GM12878 (cell line): Measurements from ENCODE around the gene KDM6B. TPM values are rescaled to one million over a fixed set of nuclear protein-coding genes. Genes with fewer than 3 reads are reported as not detected.

Source experiments
- ATAC-seq: fragments of 200-7000 bp; cut with Tn5 transposase; 3 replicates; pipeline ENCODE4 v1.9.1; 2020; ENCODE audit warnings: mild to moderate bottlenecking, moderate library complexity
- BruUV-seq: library from RNA; stranded (reverse); fragments of 400-500 nt; replicated peaks from 2 replicates; lab custom pipeline; 2021; lab: Mats Ljungman, UMichigan
- CTCF ChIA-PET: fragments of 300-600 bp; sonication (Branson Sonifier 250); formaldehyde crosslinking; extraction: SDS; loops from one replicate; lab custom pipeline; 2021; ENCODE audit warnings: inconsistent platforms; lab: Yijun Ruan, JAX
- POLR2A ChIA-PET: fragments of 350-600 bp; formaldehyde crosslinking; extraction: SDS; loops from one replicate; lab custom pipeline; 2021; ENCODE audit warnings: inconsistent platforms; lab: Charles Lee
- RAD21 ChIA-PET: fragments of 300-600 bp; sonication (Branson Sonifier 250); formaldehyde crosslinking; loops from one replicate; lab custom pipeline; 2023; ENCODE audit warnings: antibody characterized with exemption; ENCODE audit not compliant: unreplicated experiment; lab: Charles Lee
- SMC1A ChIA-PET: fragments of 300-600 bp; sonication (Branson Sonifier 250); formaldehyde crosslinking; loops from one replicate; lab custom pipeline; 2023; ENCODE audit not compliant: unreplicated experiment, uncharacterized antibody; lab: Charles Lee
- DNase-seq: peaks from one replicate; pipeline ENCODE4 v3.0.0-alpha.2; 2011; ENCODE audit warnings: low read depth, low spot score
- FAIRE-seq: peaks from 3 replicates; lab custom pipeline; 2011; peaks lifted over from hg19 to GRCh38; lab: Jason Lieb, UNC
- H2AFZ ChIP-seq: 2 replicates; pipeline ENCODE4 v1.6.0; 2011; ENCODE audit warnings: low read depth, low read length, control low read depth; ENCODE audit not compliant: control insufficient read depth
- H3K27ac ChIP-seq: 2 replicates; pipeline ENCODE4 v1.5.1; 2011; ENCODE audit warnings: control low read depth; ENCODE audit not compliant: control insufficient read depth, insufficient read depth
- H3K27me3 ChIP-seq, 2 experiments: replicated peaks in 1 of 2; 2 replicates each; pipeline versions ENCODE4 v1.6.0 to v1.6.1; 2011; ENCODE audit warnings: low read length in 1 of 2; ENCODE audit not compliant: control insufficient read depth in 2 of 2, insufficient read depth in 2 of 2
- H3K36me3 ChIP-seq, 2 experiments: 2 replicates each; pipeline ENCODE4 v1.5.1; 2011; ENCODE audit warnings: low read length in 1 of 2; ENCODE audit not compliant: control insufficient read depth in 2 of 2, insufficient read depth in 2 of 2
- H3K4me1 ChIP-seq: 2 replicates; pipeline ENCODE4 v1.6.1; 2011; ENCODE audit warnings: mild to moderate bottlenecking, low read length, moderate library complexity, mixed read lengths; ENCODE audit not compliant: control insufficient read depth, insufficient read depth
- H3K4me2 ChIP-seq: 2 replicates; pipeline ENCODE4 v1.6.0; 2011; ENCODE audit warnings: control low read depth; ENCODE audit not compliant: control insufficient read depth, insufficient read depth
- H3K4me3 ChIP-seq: fragments of 200-600 bp; sonication (generic); 2 replicates; pipeline ENCODE4 v1.5.1; 2016
- H3K79me2 ChIP-seq: 2 replicates; pipeline ENCODE4 v1.6.0; 2011; ENCODE audit warnings: low read length; ENCODE audit not compliant: control insufficient read depth, insufficient read depth
- H3K9ac ChIP-seq: 2 replicates; pipeline ENCODE4 v1.8.0; 2011; ENCODE audit warnings: low read length, control low read depth, mixed read lengths; ENCODE audit not compliant: control insufficient read depth, insufficient read depth
- H3K9me3 ChIP-seq: replicated peaks from 3 replicates; pipeline ENCODE4 v1.5.1; 2011; ENCODE audit warnings: mild to moderate bottlenecking, low read length; ENCODE audit not compliant: control insufficient read depth, insufficient read depth
- H4K20me1 ChIP-seq: 2 replicates; pipeline ENCODE4 v1.6.0; 2011; ENCODE audit not compliant: control insufficient read depth, insufficient read depth
- EGR1 ChIP-seq, 2 experiments: IDR thresholded peaks; 1 replicate in 1 of 2; 2 replicates in 1 of 2; pipeline ENCODE4 v1.6.1; 2011 to 2012; ENCODE audit warnings: low read depth in 2 of 2, low read length in 2 of 2, borderline replicate concordance in 1 of 2, mild to moderate bottlenecking in 1 of 2, moderate library complexity in 1 of 2
- ELK1 ChIP-seq: IDR thresholded peaks from 2 replicates; pipeline ENCODE4 v1.6.1; 2012; ENCODE audit warnings: low read depth, low read length, improper control_type of control experiment
- KLF5 ChIP-seq: fragments of 450-650 bp; IDR thresholded peaks from 2 replicates; pipeline ENCODE4 v1.6.1; 2014; ENCODE audit warnings: mild to moderate bottlenecking; ENCODE audit not compliant: partially characterized antibody
- MTA3 ChIP-seq: IDR thresholded peaks from 2 replicates; pipeline ENCODE4 v1.6.1; 2012; ENCODE audit warnings: low read length, inconsistent platforms, borderline replicate concordance
- NR2C1 ChIP-seq: fragments of 450-650 bp; IDR thresholded peaks from 2 replicates; pipeline ENCODE4 v1.6.1; 2017; ENCODE audit warnings: antibody characterized with exemption, mild to moderate bottlenecking, moderate library complexity
- ZBTB40 ChIP-seq: fragments of 450-650 bp; IDR thresholded peaks from 2 replicates; pipeline ENCODE4 v1.6.1; 2016; ENCODE audit warnings: mild to moderate bottlenecking, moderate library complexity, borderline replicate concordance
- ZNF217 ChIP-seq: fragments of 450-650 bp; IDR thresholded peaks from 2 replicates; pipeline ENCODE4 v1.6.1; 2017; ENCODE audit warnings: antibody characterized with exemption, mild to moderate bottlenecking
- ZNF274 ChIP-seq: IDR thresholded peaks from one replicate; pipeline ENCODE4 v1.8.0; 2011; ENCODE audit not compliant: insufficient read length, insufficient read depth
- WGBS: methylation state at CpG from one replicate; pipeline ENCODE4 v1.1.6; 2016; ENCODE audit warnings: low lambda C conversion rate; ENCODE audit not compliant: insufficient replicate concordance, insufficient coverage; ENCODE audit errors: missing lambda C conversion rate; 5-methylcytosine and 5-hydroxymethylcytosine counted together
- in situ Hi-C: fragments of 300-500 bp; cut with MboI; formaldehyde crosslinking; loops from 9 replicates; pipeline ENCODE4 v1.14.3; 2018; ENCODE audit warnings: mixed read lengths
- intact Hi-C: fragments of 100-400 bp; cut with micrococcal nuclease; formaldehyde crosslinking; loops from one replicate; pipeline ENCODE4 v1.14.2; 2022; ENCODE audit not compliant: unreplicated experiment
- polyA plus RNA-seq, 11 experiments: library from polyadenylated mRNA; depleted of rRNA in 4 of 11; unstranded in 6 of 11; stranded (reverse) in 5 of 11; fragments of >200 nt; fragmentation: Nextera tagmentation in 4 of 11; fragmentation: Illumina TruSeq in 1 of 11; extraction: Ambion mirVana in 4 of 11; extraction: Trizol in 1 of 11; gene quantifications; 1 replicate in 1 of 11; 2 replicates in 10 of 11; pipeline versions ENCODE4 v1.2.1 to v1.2.3, GENCODE V29; 2011 to 2016; ENCODE audit warnings: inconsistent platforms in 2 of 11, missing spikeins in 2 of 11, low read depth in 1 of 11
- total RNA-seq, 4 experiments: library from RNA; depleted of rRNA in 3 of 4; stranded (reverse); fragments of >200 nt in 3 of 4; fragmentation: Illumina TruSeq in 1 of 4; extraction: Trizol in 1 of 4; gene quantifications; 2 replicates each; pipeline versions ENCODE4 v1.2.1 to v1.2.3, GENCODE V29; 2013 to 2021

Gene KDM6B
- total and polyA plus RNA-seq, 10 of the 15 experiments (the other 5 are each of a cell fraction or from before 2014, with no cell fraction given) = 0.05 to 33.5 (median 2.3) TPM

- no peak overlapping the region for H3K4me2 ChIP-seq
- intact Hi-C loops = no loop called here
- in situ Hi-C loops = no loop called here
- H3K4me3 ChIP-seq = no peak overlapping the region
- no TSS peak for BruUV-seq
- SMC1A ChIA-PET = interaction anchor here (2.3 kb wide), 2 partner anchors 18 to 29 kb away, joined by 8 to 14 read pairs; partner anchors contain the start of gene KDM6B
- no peak for TF ChIP-seq ZNF217
- TF ChIP-seq ELK1 = no peak
- no peak for TF ChIP-seq NR2C1
- TF ChIP-seq MTA3 = no peak
- no peak for TF ChIP-seq EGR1 (IDR thresholded peaks at IDR 0.05; ENCODE audit: borderline replicate concordance in 1 of 2, low read depth in 2 of 2, low read length in 2 of 2)
- TF ChIP-seq ZNF274 = no peak
- no peak for TF ChIP-seq ZBTB40
- no peak for TF ChIP-seq KLF5
- H4K20me1 ChIP-seq = no peaks in the 10 kb centered on the region; the same call in 1 of the 2 replicates
- H3K27me3 ChIP-seq = no peaks in the 10 kb centered on the region
- POLR2A ChIA-PET = no interaction called here
- ATAC-seq = no peak
- no peak overlapping the region for H3K9ac ChIP-seq
- H3K27ac ChIP-seq = no peak overlapping the region
- CTCF ChIA-PET = interaction anchor here (1.8 to 3.3 kb wide), 3 partner anchors 19 to 109 kb away, joined by 11 to 47 read pairs (median 12); partner anchors contain the start of gene KDM6B
- H3K9me3 ChIP-seq = no peaks in the 10 kb centered on the region
- no peak for DNase-seq
- RAD21 ChIA-PET = interaction anchor here (2.1 kb wide), 1 partner anchor 109 kb away, joined by 8 read pairs; no protein-coding TSS in a partner anchor
- peaks cover 10% of the 10 kb centered on the region for H3K79me2 ChIP-seq
- H3K4me1 ChIP-seq = peaks cover 26% of the 10 kb centered on the region
- FAIRE-seq = no peak
- peaks cover 12 to 20% of the 10 kb centered on the region in 2 experiments; a peak in 3 of 4 replicates for H3K36me3 ChIP-seq
- WGBS = 88% methylated on average over 20 of the region's 20 CpGs
- no peak overlapping the region for H2AFZ ChIP-seq
Measured at GRCh38 chr17:7852262-7852670, 18.2 kb downstream of the KDM6B start.
